Endothelial cell of umbilical vein (primary cell): ENCODE data around the gene WDTC1. TPM values are rescaled to one million over a fixed set of nuclear protein-coding genes. Genes with fewer than 3 reads are reported as not detected.

Experiments
- BruUV-seq: library from RNA; stranded (reverse); fragments of 400-500 nt; replicated peaks from 2 replicates; lab custom pipeline; 2021; lab: Mats Ljungman, UMichigan
- CTCF ChIA-PET: fragments of 300-600, 350-600 bp; sonication (Branson Sonifier 250); formaldehyde crosslinking; loops from one replicate; lab custom pipeline; 2021; ENCODE audit warnings: antibody characterized with exemption, inconsistent platforms; lab: Charles Lee
- POLR2A ChIA-PET: fragments of 300-600, 350-600 bp; sonication (Branson Sonifier 250); formaldehyde crosslinking; loops from one replicate; lab custom pipeline; 2021; ENCODE audit warnings: antibody characterized with exemption, inconsistent platforms; lab: Charles Lee
- DNase-seq: peaks from one replicate; pipeline ENCODE4 v3.0.0-alpha.2; 2011; ENCODE audit warnings: low read depth, low spot score
- FAIRE-seq: peaks from 2 replicates; lab custom pipeline; 2011; peaks lifted over from hg19 to GRCh38; lab: Jason Lieb, UNC
- H2AFZ ChIP-seq: 2 replicates; pipeline ENCODE4 v1.6.0; 2012; ENCODE audit warnings: low read depth, low read length, control low read depth, inconsistent platforms
- H3K27ac ChIP-seq: 2 replicates; pipeline ENCODE4 v1.5.1; 2011; ENCODE audit warnings: low read depth, mild to moderate bottlenecking, control low read depth, low read length, moderate library complexity; ENCODE audit not compliant: insufficient read depth
- H3K27me3 ChIP-seq, 2 experiments: 2 replicates each; pipeline versions ENCODE4 v1.6.0 to v1.6.1; 2011; ENCODE audit warnings: low read length in 2 of 2, mixed read lengths in 1 of 2; ENCODE audit not compliant: control insufficient read depth in 2 of 2, insufficient read depth in 2 of 2
- H3K36me3 ChIP-seq, 2 experiments: 2 replicates in 1 of 2; 3 replicates in 1 of 2; pipeline ENCODE4 v1.5.1; 2011; ENCODE audit warnings: low read length in 2 of 2, mild to moderate bottlenecking in 1 of 2, moderate library complexity in 1 of 2; ENCODE audit not compliant: control insufficient read depth in 2 of 2, insufficient read depth in 2 of 2; ENCODE audit errors: extremely low read depth in 1 of 2
- H3K4me1 ChIP-seq: 3 replicates; pipeline ENCODE4 v1.5.1; 2011; ENCODE audit warnings: mild to moderate bottlenecking, low read length; ENCODE audit not compliant: control insufficient read depth, insufficient read depth; ENCODE audit errors: extremely low read depth
- H3K4me2 ChIP-seq: 2 replicates; pipeline ENCODE4 v1.6.1; 2011; ENCODE audit warnings: low read length, control low read depth, mixed read lengths; ENCODE audit not compliant: insufficient read depth
- H3K4me3 ChIP-seq, 3 experiments: fragments of 200-600 bp in 1 of 3; sonication (generic), shearing (Covaris generic) in 1 of 3; replicated peaks in 1 of 3; 2 replicates each; pipeline ENCODE4 v1.5.1; 2011 to 2016; ENCODE audit warnings: control low read depth in 3 of 3, low read length in 3 of 3, mild to moderate bottlenecking in 2 of 3, inconsistent platforms in 1 of 3, low read depth in 1 of 3, moderate library complexity in 1 of 3; ENCODE audit not compliant: insufficient read depth in 1 of 3
- H3K79me2 ChIP-seq: 2 replicates; pipeline ENCODE4 v1.6.0; 2012; ENCODE audit warnings: low read length, inconsistent platforms; ENCODE audit not compliant: control insufficient read depth, insufficient read depth
- H3K9ac ChIP-seq: replicated peaks from 2 replicates; pipeline ENCODE3; 2011; ENCODE audit warnings: low read length, control low read depth; ENCODE audit not compliant: insufficient read depth; ENCODE audit errors: extremely low read depth
- H3K9me1 ChIP-seq: replicated peaks from 3 replicates; pipeline ENCODE4 v1.6.0; 2011; ENCODE audit warnings: mild to moderate bottlenecking, low read length; ENCODE audit not compliant: control insufficient read depth, insufficient read depth; ENCODE audit errors: extremely low read depth
- H3K9me3 ChIP-seq: replicated peaks from 2 replicates; pipeline ENCODE4 v1.5.1; 2012; ENCODE audit warnings: low read length, inconsistent platforms; ENCODE audit not compliant: control insufficient read depth, insufficient read depth
- H4K20me1 ChIP-seq: replicated peaks from 2 replicates; pipeline ENCODE3; 2011; ENCODE audit warnings: mild to moderate bottlenecking, low read length; ENCODE audit not compliant: control insufficient read depth, insufficient read depth; ENCODE audit errors: extremely low read depth
- EZH2 ChIP-seq: IDR thresholded peaks from 2 replicates; pipeline ENCODE4 v1.6.1; 2012; ENCODE audit warnings: borderline replicate concordance, low read depth, mild to moderate bottlenecking, moderate library complexity, low read length, inconsistent platforms; ENCODE audit not compliant: severe bottlenecking
- FOS ChIP-seq: IDR thresholded peaks from 2 replicates; pipeline ENCODE4 v1.6.1; 2011; ENCODE audit warnings: mild to moderate bottlenecking, low read length, moderate library complexity, borderline replicate concordance; ENCODE audit not compliant: insufficient read depth
- GATA2 ChIP-seq: IDR thresholded peaks from 2 replicates; pipeline ENCODE4 v1.7.0; 2011; ENCODE audit warnings: low read depth, mild to moderate bottlenecking, moderate library complexity, mixed read lengths, low read length; ENCODE audit not compliant: insufficient read length, insufficient read depth
- JUN ChIP-seq: IDR thresholded peaks from 2 replicates; pipeline ENCODE4 v1.6.1; 2011; ENCODE audit warnings: borderline replicate concordance, low read depth; ENCODE audit not compliant: insufficient read length, insufficient read depth
- MAX ChIP-seq: IDR thresholded peaks from 2 replicates; pipeline ENCODE4 v1.6.1; 2011; ENCODE audit not compliant: insufficient read depth, insufficient read length
- MYC ChIP-seq: IDR thresholded peaks from one replicate; pipeline ENCODE4 v1.6.1; 2011; ENCODE audit warnings: mild to moderate bottlenecking, low read depth, low read length
- POLR2A ChIP-seq: IDR thresholded peaks from 2 replicates; pipeline ENCODE4 v1.6.1; 2012; ENCODE audit warnings: low read depth, mild to moderate bottlenecking, control low read depth, low read length
- POLR2AphosphoS5 ChIP-seq: IDR thresholded peaks from 2 replicates; pipeline ENCODE4 v1.6.1; 2012; ENCODE audit warnings: low read depth, mild to moderate bottlenecking, control low read depth, low read length, moderate library complexity; ENCODE audit not compliant: insufficient read depth
- dilution Hi-C: fragments of 300-500 bp; cut with MboI; formaldehyde crosslinking; loops from one replicate; pipeline ENCODE4 v1.15.0; 2019; ENCODE audit warnings: low sequenced_read_pairs; ENCODE audit not compliant: extremely low pct_ligation_motif_present
- intact Hi-C: fragments of 100-400 bp; cut with micrococcal nuclease; formaldehyde crosslinking; loops from one replicate; pipeline ENCODE4 v1.10.0; 2022
- polyA plus RNA-seq, 4 experiments: library from polyadenylated mRNA; depleted of rRNA in 3 of 4; stranded (reverse) in 3 of 4; unstranded in 1 of 4; fragments of >200 nt; gene quantifications; 2 replicates each; pipeline versions ENCODE4 v1.2.1 to v1.2.3, GENCODE V29; 2011 to 2012; ENCODE audit warnings: missing spikeins in 1 of 4
- total RNA-seq: library from RNA; stranded (reverse); gene quantifications from 2 replicates; pipeline ENCODE4 v1.2.3, GENCODE V29; 2021
- TF ChIP-seq, protein P1 (sequence below), 2 donors: IDR thresholded peaks; 1 replicate in 1 of 2; 2 replicates in 1 of 2; pipeline ENCODE4 v1.5.1; 2011; ENCODE audit warnings: low read length in 2 of 2, mild to moderate bottlenecking in 2 of 2, moderate library complexity in 2 of 2, control low read depth in 1 of 2, inconsistent platforms in 1 of 2, low read depth in 1 of 2; ENCODE audit not compliant: insufficient read depth in 1 of 2; ENCODE audit errors: extremely low read depth in 1 of 2

The WDTC1 gene
- total and polyA plus RNA-seq, 2 donors (not counting 3 experiments of a cell fraction or from before 2014, with no cell fraction given) = 15.4 to 27.6 TPM

DNA sequence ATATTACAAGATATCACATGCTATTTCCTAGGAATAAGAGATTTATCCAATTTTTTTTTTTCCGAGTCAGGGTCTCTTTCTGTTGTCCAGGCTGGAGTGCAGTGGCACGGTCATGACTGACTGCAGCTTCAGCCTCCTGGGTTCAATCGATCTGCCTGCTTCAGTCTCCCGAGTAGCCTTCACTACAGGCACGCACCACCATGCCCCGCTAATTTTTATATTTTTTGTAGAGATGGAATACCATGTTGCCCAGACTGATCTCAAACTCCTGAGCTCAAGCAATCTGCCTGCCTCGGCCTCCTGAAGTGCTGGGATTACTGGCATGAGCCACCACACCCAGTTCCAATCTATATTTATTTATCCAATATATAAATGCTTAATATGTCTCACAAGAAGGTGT is 18.0 kb upstream of the WDTC1 start:
- dilution Hi-C loops = no loop called here
- POLR2A ChIA-PET = no interaction called here
- no peak for TF ChIP-seq MYC
- TF ChIP-seq EZH2 = no peak
- no peak for TF ChIP-seq GATA2
- no peak for TF ChIP-seq POLR2A
- TF ChIP-seq JUN = no peak
- TF ChIP-seq POLR2AphosphoS5 = no peak
- TF ChIP-seq MAX = no peak
- TF ChIP-seq FOS = no peak
- TF ChIP-seq, protein P1, sequence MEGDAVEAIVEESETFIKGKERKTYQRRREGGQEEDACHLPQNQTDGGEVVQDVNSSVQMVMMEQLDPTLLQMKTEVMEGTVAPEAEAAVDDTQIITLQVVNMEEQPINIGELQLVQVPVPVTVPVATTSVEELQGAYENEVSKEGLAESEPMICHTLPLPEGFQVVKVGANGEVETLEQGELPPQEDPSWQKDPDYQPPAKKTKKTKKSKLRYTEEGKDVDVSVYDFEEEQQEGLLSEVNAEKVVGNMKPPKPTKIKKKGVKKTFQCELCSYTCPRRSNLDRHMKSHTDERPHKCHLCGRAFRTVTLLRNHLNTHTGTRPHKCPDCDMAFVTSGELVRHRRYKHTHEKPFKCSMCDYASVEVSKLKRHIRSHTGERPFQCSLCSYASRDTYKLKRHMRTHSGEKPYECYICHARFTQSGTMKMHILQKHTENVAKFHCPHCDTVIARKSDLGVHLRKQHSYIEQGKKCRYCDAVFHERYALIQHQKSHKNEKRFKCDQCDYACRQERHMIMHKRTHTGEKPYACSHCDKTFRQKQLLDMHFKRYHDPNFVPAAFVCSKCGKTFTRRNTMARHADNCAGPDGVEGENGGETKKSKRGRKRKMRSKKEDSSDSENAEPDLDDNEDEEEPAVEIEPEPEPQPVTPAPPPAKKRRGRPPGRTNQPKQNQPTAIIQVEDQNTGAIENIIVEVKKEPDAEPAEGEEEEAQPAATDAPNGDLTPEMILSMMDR (IDR thresholded peaks at IDR 0.05; ENCODE audit: extremely low read depth in 1 of 2, insufficient read depth in 1 of 2, low read depth in 1 of 2, low read length in 2 of 2) = no peak

More for the DNA sequence above, 18.0 kb upstream of the WDTC1 start:
- BruUV-seq = no TSS peak
- no peaks in the 10 kb centered on the region for H3K36me3 ChIP-seq
- intact Hi-C loops = no loop called here
- no peak overlapping the region for H3K4me3 ChIP-seq
- H3K9me1 ChIP-seq = no peaks in the 10 kb centered on the region
- no peak overlapping the region for H3K4me2 ChIP-seq
- DNase-seq (no peak), FAIRE-seq (no peak)
- CTCF ChIA-PET = no interaction called here
- H3K27ac ChIP-seq = no peak overlapping the region
- H3K27me3 ChIP-seq = peaks cover 0 to 2% of the 10 kb centered on the region in 2 experiments
- H3K9me3 ChIP-seq = no peaks in the 10 kb centered on the region
- H3K9ac ChIP-seq = no peak overlapping the region
- no peaks in the 10 kb centered on the region for H3K79me2 ChIP-seq
- H3K4me1 ChIP-seq = no peaks in the 10 kb centered on the region
- no peaks in the 10 kb centered on the region for H4K20me1 ChIP-seq
- no peak overlapping the region for H2AFZ ChIP-seq
